Kidney (tissue), 14 donors: ENCODE results near the gene SCFD2. TPM values are rescaled to one million over a fixed set of nuclear protein-coding genes. Genes with fewer than 3 reads are reported as not detected.

ENCODE experiments used
- DNase-seq, 5 donors: peaks; one replicate each; pipeline ENCODE4 v3.0.0-alpha.2; 2013 to 2020
- FAIRE-seq: peaks from 2 replicates; lab custom pipeline; 2012; peaks lifted over from hg19 to GRCh38; lab: Jason Lieb, UNC
- H3K27ac ChIP-seq, 2 donors: one replicate each; pipeline ENCODE4 v1.7.0; 2013; ENCODE audit warnings: low read depth in 2 of 2, low read length in 2 of 2, inconsistent platforms in 1 of 2
- H3K27me3 ChIP-seq: one replicate; pipeline ENCODE4 v1.7.1; 2013; ENCODE audit warnings: low read length, inconsistent platforms; ENCODE audit not compliant: control insufficient read depth, insufficient read depth
- H3K36me3 ChIP-seq, 3 donors: one replicate each; pipeline versions ENCODE4 v1.7.0 to v1.7.1; 2013; ENCODE audit warnings: low read length in 3 of 3, control low read depth in 1 of 3, inconsistent platforms in 1 of 3; ENCODE audit not compliant: insufficient read depth in 3 of 3, control insufficient read depth in 2 of 3
- H3K4me1 ChIP-seq, 3 donors: one replicate each; pipeline versions ENCODE4 v1.7.0 to v1.7.1; 2013; ENCODE audit warnings: low read length in 3 of 3, inconsistent platforms in 1 of 3, low read depth in 1 of 3; ENCODE audit not compliant: control insufficient read depth in 2 of 3, insufficient read depth in 2 of 3
- H3K4me3 ChIP-seq, 3 donors: one replicate each; pipeline versions ENCODE4 v1.7.0 to v1.8.1; 2013; ENCODE audit warnings: low read length in 3 of 3, control low read depth in 1 of 3, inconsistent platforms in 1 of 3
- H3K9ac ChIP-seq, 3 donors: one replicate each; pipeline versions ENCODE4 v1.7.0 to v1.7.1; 2013; ENCODE audit warnings: low read length in 3 of 3, control low read depth in 1 of 3, inconsistent platforms in 1 of 3
- H3K9me3 ChIP-seq, 3 donors: one replicate each; pipeline versions ENCODE4 v1.7.0 to v1.7.1; 2013; ENCODE audit warnings: low read length in 3 of 3, control low read depth in 1 of 3, inconsistent platforms in 1 of 3; ENCODE audit not compliant: control insufficient read depth in 2 of 3, insufficient read depth in 1 of 3
- intact Hi-C: fragments of 100-400 bp; cut with DNase I; formaldehyde crosslinking; loops from one replicate; pipeline ENCODE4 v1.11.1; 2022
- polyA plus RNA-seq: library from polyadenylated mRNA; stranded (reverse); fragments of 350-450 nt; fragmentation: Illumina TruSeq; extraction: RNeasy Lipid Tissue Mini Kit (QIAGEN cat#74804); gene quantifications from one replicate; pipeline ENCODE4 v1.2.3, GENCODE V29; 2014; ENCODE audit warnings: low read depth, low replicate concordance; ENCODE audit not compliant: insufficient read depth
- total RNA-seq: library from RNA; stranded (reverse); fragmentation: NEBNext Ultra II Directional; extraction: Animal tissue kit (Norgen Biotek cat#: 25700); gene quantifications from one replicate; pipeline ENCODE4 v1.2.1, GENCODE V29; 2021
- TF ChIP-seq, protein P1 (sequence below): IDR thresholded peaks from 3 replicates; pipeline ENCODE4 v1.5.1; 2012; ENCODE audit warnings: mild to moderate bottlenecking, moderate library complexity, borderline replicate concordance; ENCODE audit not compliant: insufficient read depth; ENCODE audit errors: extremely low read depth
- donor health status: control.
- donor health status: control.
- donor health status: control.
- donor health status: control.
- donor health status: control.
- donor health status: DM: yes; HTN: yes; CAD: no.
- donor health status: Normal renal cell carcinoma (clear cell type).

The SCFD2 gene
- total and polyA plus RNA-seq, 2 donors from 2014 or later: 6.1 to 20.8 TPM

DNA sequence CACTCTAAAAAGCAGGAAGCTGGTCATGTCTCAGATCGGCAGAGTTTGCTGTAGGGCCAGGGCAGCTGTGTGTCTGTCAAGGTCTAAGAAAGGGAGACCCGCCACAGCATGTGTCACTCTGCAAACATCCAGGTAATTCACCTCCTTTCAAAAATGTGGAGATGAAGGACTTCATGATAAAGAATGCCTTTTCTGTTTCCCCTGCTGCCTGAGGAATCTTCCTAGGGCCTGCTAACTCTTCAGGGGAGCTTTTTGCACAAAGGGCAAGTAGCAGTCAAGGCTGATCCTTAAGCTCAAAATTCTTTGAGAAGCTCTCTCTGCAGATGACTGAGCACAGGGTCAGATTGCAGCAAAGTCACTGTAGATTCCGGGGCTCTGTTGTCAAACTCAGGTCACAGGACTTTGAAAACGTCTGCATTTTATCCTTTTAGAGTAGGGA, 482.7 kb downstream of the SCFD2 start:
- intact Hi-C loops: no loop called here
- Histone ChIP-seq H3K27ac (no peak overlapping the region), H3K9ac (no peak overlapping the region), H3K4me1 (no peaks in the 10 kb centered on the region), H3K9me3 (no peaks in the 10 kb centered on the region), H3K4me3 (no peak overlapping the region), H3K36me3 (no peaks in the 10 kb centered on the region), H3K27me3 (no peaks in the 10 kb centered on the region)
- TF ChIP-seq, protein P1, sequence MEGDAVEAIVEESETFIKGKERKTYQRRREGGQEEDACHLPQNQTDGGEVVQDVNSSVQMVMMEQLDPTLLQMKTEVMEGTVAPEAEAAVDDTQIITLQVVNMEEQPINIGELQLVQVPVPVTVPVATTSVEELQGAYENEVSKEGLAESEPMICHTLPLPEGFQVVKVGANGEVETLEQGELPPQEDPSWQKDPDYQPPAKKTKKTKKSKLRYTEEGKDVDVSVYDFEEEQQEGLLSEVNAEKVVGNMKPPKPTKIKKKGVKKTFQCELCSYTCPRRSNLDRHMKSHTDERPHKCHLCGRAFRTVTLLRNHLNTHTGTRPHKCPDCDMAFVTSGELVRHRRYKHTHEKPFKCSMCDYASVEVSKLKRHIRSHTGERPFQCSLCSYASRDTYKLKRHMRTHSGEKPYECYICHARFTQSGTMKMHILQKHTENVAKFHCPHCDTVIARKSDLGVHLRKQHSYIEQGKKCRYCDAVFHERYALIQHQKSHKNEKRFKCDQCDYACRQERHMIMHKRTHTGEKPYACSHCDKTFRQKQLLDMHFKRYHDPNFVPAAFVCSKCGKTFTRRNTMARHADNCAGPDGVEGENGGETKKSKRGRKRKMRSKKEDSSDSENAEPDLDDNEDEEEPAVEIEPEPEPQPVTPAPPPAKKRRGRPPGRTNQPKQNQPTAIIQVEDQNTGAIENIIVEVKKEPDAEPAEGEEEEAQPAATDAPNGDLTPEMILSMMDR: no peak
- FAIRE-seq (no peak), DNase-seq (peak in 3 of 5 donors; percentile 34 to 54 (median 52))

DNA sequence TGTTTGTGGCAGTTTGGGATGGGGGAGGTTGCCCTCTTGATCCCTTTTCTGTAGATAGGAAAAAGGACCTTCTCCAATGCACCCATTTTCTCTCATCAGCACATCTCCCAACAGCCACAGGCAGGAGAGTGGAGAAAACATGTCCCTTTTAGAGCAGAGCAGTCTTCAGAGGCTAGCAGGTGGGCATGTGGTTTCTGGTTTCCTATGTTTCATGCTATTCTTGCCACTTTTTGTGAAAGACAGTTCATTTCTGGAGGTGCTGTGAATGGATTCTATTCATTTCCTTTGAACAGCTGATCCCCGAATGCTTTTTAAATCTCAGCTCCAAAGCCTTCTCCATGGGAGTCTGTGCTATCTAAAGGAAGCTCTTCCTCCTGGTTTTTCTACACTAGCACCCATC, 484.9 kb downstream of the SCFD2 start:
- Histone ChIP-seq H3K27ac (no peak overlapping the region), H3K36me3 (no peaks in the 10 kb centered on the region), H3K27me3 (no peaks in the 10 kb centered on the region), H3K4me1 (no peaks in the 10 kb centered on the region), H3K9ac (no peak overlapping the region), H3K4me3 (no peak overlapping the region), H3K9me3 (no peaks in the 10 kb centered on the region)
- FAIRE-seq (no peak), DNase-seq (no peak)
- TF ChIP-seq, protein P1: no peak
- intact Hi-C loops: no loop called here

DNA sequence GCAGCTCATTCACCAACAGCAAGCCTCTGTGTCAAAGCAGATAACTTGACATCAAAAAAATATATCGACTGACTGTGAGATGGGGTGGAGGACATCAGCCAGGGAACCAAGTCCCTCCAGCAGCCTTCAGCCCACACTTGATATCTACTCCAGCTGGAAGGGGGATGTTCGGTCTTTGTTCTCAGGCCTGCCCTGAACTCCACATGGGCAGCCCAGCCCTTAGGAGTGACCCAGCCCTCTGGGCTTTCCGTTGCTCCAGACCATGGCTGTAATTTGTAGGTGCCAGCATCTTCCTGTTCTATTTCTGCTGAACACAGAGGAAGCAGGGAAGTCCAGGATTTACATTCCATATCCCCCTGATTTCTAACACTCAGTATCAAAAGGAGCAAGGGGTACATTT, 486.4 kb downstream of the SCFD2 start:
- FAIRE-seq (no peak), DNase-seq (no peak)
- intact Hi-C loops: no loop called here
- TF ChIP-seq, protein P1: no peak
- Histone ChIP-seq H3K36me3 (no peaks in the 10 kb centered on the region), H3K4me3 (no peak overlapping the region), H3K27me3 (no peaks in the 10 kb centered on the region), H3K27ac (no peak overlapping the region), H3K9me3 (no peaks in the 10 kb centered on the region), H3K4me1 (no peaks in the 10 kb centered on the region), H3K9ac (no peak overlapping the region)

DNA sequence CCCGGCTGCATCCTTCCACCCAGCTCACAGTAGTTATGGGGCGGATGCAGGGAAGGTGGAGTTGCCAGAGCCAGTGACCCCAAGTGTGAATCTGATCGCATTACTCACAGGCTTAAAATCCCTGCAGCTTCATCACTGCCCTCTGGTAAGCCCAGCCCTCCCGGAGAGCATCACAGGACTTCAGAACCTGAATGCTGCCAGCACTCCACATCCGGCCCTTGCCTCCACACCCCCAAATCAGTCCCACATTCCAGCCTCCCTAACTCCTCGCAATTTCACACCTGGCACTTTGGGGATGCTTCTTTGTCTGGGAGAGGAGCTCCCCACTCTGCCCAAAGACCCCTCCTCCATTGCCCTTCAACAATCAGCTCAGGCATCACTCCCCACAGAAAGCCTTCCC, 488.2 kb downstream of the SCFD2 start:
- H3K9me3 ChIP-seq: no peaks in the 10 kb centered on the region
- no peak overlapping the region for H3K4me3 ChIP-seq
- H3K27ac ChIP-seq: no peak overlapping the region
- no peaks in the 10 kb centered on the region for H3K36me3 ChIP-seq
- H3K27me3 ChIP-seq: no peaks in the 10 kb centered on the region
- DNase-seq (no peak), FAIRE-seq (no peak)
- no peak overlapping the region for H3K9ac ChIP-seq
- TF ChIP-seq, protein P1: no peak
- no peaks in the 10 kb centered on the region for H3K4me1 ChIP-seq
- intact Hi-C loops: no loop called here
